GM12874 (cell line): Measurements from ENCODE around the gene ARHGAP24.

Experiments
- TF ChIP-seq, protein P1 (sequence below): IDR thresholded peaks from 2 replicates; pipeline ENCODE4 v1.5.1; 2011; ENCODE audit warnings: low read depth, mild to moderate bottlenecking, control low read depth, low read length, moderate library complexity; ENCODE audit not compliant: insufficient read depth

The ARHGAP24 gene

DNA sequence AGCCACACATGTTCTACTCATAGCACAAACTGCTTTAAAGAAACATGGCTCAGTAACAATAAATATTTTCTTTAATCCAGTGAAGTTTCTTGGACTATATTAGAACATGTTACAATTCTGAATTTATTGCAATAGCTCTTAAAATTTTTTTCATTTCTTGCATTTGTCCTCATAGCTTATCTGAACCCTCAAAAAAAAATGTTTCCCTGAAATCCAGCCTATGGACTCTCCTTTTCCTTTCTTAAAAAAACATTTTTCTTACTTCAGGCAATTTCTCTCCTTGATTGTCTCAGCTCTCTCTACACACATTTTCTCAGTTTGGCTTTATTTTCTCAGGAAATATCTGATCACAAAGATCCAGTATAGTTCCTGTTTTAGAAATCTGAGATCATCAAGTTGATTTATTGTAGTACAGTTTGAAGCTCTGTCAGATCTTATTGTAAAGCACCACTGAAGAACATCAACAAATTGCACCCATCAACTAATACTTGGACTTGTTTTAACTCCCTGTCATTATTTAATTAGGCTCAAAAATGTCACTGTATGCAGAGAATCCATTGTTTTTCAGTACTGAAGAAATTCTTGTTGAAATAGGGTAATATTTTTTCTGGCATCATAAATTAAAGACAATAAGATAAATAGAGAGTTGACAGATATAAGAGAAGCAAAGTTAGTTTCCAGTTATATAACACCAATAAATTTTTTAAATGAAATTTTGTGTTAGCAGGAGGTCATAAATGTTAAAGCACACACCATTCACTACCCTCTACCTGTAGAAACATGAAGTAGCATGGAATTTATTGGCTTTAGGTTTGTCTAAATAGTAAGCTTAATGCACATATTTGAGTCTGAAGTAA lies 317.7 kb downstream of the ARHGAP24 start:
- TF ChIP-seq, protein P1, sequence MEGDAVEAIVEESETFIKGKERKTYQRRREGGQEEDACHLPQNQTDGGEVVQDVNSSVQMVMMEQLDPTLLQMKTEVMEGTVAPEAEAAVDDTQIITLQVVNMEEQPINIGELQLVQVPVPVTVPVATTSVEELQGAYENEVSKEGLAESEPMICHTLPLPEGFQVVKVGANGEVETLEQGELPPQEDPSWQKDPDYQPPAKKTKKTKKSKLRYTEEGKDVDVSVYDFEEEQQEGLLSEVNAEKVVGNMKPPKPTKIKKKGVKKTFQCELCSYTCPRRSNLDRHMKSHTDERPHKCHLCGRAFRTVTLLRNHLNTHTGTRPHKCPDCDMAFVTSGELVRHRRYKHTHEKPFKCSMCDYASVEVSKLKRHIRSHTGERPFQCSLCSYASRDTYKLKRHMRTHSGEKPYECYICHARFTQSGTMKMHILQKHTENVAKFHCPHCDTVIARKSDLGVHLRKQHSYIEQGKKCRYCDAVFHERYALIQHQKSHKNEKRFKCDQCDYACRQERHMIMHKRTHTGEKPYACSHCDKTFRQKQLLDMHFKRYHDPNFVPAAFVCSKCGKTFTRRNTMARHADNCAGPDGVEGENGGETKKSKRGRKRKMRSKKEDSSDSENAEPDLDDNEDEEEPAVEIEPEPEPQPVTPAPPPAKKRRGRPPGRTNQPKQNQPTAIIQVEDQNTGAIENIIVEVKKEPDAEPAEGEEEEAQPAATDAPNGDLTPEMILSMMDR: no peak

DNA sequence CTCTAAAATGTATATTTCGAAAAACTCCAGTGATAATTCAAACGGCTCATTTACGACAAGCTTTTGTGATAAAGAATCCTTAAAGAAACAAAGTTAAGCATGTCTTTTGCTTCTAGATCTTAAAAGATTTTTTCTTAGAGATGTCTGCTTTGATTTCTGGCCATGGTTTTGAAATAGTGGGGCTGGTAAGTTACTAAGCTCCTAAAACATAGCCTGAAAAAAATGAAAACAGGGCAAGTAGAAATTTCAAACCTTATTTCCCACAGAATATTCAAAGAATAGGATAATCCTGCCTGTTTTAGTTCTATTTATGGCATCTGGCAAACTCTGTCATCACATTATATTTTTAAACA lies 318.3 kb downstream of the ARHGAP24 start:
- TF ChIP-seq, protein P1: no peak

- TF ChIP-seq, protein P1: no peak
These were observed 323.2 kb downstream of the ARHGAP24 start for GRCh38 chr4:85798012-85798770.

DNA sequence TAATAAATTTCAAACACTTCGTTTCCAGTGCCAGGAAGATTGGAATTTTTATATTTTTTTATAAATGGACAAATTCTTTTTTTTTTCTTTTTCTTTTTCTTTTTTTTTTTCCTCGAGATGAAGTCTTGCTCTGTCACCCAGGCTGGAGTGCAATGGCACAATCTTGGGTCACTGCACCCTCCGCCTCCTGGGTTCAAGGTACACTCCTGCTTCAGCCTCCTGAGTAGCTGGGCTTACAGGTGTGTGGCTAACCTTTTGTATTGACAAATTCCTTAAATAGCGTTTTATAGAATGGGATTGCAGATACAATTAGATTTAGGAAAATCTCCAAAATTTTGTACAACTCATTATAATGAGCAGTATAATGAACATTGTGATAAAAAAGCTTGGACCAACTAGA lies 328.9 kb downstream of the ARHGAP24 start:
- TF ChIP-seq, protein P1: no peak

DNA sequence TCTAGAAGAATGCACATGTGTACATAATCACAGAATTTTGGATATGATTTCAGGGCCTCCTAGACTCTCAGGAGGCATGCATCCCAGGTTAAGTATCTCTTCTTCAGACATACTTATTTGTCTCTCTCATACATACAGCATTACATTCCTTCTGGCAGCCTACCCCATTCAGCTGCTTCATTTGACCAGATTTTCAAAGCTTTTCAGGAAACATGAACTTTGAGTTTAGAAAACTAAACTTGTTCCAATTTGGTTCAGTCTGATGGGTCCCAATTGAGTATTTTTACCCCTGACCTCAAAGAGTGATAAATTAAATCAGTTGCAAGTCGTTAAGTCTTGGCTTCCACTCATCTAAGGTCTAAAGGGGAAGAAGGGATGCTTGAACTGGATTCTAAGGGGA lies 330.9 kb downstream of the ARHGAP24 start:
- TF ChIP-seq, protein P1: no peak

GRCh38 chr4:85806334-85806733 lies 331.4 kb downstream of the ARHGAP24 start:
- TF ChIP-seq, protein P1: no peak

DNA sequence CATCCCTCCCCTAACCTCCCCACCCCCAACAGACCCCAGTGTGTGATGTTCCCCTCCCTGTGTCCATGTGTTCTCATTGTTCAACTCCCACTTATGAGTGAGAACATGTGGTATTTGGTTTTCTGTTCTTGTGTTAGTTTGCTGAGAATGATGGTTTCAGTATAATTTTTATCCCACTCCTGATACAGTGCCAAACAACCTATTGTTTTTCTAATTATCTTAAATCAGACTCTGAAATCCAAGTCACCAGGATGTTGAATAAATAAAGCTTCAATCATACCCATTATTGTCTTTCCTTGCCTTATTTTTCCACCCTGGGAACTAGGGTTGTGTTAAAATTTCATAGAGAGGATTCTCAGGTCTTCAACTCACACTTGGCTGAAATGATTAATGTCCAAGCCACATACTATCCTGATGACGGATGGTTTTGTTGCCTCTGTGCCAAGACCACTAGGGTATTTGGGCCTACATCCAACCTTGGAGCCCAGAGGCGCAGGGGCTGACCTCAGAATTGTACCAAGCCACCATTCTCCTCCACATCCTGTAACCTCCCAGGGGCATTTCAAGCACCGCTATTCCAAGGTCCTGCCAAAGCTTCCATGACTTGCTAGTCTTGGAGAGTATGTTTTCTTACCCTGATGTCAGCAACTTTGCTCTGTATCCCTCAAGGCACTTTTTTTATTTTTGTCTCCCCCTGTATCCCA lies 332.4 kb downstream of the ARHGAP24 start:
- TF ChIP-seq, protein P1: no peak
